GM12873 (cell line): Measurements from ENCODE around the gene ANO10.

Experiments
- TF ChIP-seq, protein P1 (sequence below): IDR thresholded peaks from 2 replicates; pipeline ENCODE4 v1.5.1; 2012; ENCODE audit warnings: low read depth, mild to moderate bottlenecking, moderate library complexity, low read length, control low read depth; ENCODE audit not compliant: insufficient read depth; ENCODE audit errors: missing control alignments

The ANO10 gene

DNA sequence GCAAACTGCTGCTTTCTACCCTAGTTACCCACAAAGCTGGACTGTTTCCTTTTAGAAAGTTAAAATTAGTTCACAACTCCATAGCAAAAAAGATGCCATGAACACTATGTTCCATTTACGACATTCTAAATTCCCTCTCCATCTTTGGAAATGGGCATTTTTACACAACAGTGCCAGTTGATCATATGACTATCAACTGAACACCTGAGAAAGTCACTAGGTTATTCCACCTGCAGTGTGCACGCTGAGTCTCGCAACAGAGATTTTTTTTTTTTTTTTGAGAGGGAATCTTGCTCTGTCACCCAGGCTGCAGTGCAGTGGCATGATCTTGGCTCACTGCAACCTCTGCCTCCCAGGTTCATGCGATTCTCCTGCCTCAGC is 215.2 kb downstream of the ANO10 start:
- TF ChIP-seq, protein P1, sequence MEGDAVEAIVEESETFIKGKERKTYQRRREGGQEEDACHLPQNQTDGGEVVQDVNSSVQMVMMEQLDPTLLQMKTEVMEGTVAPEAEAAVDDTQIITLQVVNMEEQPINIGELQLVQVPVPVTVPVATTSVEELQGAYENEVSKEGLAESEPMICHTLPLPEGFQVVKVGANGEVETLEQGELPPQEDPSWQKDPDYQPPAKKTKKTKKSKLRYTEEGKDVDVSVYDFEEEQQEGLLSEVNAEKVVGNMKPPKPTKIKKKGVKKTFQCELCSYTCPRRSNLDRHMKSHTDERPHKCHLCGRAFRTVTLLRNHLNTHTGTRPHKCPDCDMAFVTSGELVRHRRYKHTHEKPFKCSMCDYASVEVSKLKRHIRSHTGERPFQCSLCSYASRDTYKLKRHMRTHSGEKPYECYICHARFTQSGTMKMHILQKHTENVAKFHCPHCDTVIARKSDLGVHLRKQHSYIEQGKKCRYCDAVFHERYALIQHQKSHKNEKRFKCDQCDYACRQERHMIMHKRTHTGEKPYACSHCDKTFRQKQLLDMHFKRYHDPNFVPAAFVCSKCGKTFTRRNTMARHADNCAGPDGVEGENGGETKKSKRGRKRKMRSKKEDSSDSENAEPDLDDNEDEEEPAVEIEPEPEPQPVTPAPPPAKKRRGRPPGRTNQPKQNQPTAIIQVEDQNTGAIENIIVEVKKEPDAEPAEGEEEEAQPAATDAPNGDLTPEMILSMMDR = no peak

DNA sequence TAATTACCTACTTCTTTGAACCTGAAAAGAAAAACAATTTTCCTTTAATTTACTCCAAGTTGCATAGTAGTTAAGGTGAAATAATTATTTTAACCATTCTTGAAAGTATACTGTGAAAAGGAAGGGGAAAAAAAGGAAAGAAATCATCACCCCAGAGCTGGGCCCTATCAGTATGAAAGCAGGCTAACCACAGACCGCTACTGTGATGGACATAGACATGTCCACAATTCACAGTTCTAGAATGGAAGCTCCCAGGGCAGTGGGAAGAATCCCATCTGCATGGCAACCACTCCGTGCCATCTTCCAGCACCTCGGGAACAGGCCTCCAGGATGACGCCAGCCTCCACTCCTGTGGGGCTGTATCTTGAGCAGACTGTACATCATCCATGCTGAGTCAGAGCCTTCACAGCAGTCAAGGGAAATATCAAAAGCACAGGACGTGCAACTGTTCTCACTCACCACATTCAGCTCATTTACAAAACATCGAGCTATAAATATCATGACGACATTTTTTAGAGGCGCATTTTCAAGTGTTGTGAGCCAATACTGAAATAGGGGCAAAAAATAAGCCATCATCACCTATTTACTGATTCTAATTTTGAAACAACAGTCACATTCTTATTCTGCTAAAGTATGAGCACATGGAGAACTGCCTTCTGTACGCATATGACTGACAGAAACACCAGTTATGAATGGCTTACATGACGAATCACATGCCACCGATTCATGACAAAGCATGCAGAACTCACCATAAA is 215.7 kb downstream of the ANO10 start:
- TF ChIP-seq, protein P1 = no peak

DNA sequence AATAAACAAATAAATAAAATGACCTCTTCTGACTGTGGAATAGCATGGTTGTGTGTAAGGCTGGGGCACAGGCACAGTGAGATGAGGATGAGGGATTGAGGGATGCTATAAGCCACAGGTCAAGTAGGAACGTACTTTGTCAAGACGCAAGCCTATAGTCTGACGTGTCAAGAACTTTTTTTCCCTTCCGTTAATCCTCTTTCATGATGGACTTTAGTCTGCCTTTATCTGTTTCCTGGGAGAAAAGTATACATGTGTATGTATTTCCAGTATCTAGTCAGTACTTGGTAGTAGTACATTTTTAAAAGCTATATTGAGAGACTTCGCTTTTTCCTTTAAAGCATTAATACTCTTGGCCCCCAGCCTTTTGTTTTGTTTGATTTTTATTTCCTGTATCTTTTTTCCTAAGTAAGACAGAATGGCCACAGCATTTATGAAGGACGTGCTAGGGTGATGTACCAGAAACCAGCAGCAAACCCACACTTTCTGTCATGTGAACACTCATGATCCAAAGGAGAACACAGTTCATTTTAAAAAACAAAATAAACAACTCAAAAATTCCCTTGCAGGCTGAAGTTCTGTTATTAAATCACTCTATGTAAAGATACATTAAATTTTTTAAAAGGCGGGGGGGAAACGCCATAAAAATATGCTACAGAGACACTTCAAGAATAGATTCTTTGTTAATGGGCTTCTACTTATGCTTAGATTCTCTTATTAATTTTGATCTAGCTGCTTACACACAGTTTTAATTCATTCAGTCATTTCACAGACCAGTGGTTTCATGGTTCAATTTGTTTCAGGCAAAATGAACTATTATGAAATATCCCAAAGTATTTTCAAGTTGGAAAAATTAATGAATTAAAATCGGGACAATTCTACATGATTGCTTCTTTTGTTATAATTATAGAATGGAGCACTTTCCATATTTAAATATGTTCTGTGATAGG is 220.8 kb downstream of the ANO10 start:
- TF ChIP-seq, protein P1 = no peak

DNA sequence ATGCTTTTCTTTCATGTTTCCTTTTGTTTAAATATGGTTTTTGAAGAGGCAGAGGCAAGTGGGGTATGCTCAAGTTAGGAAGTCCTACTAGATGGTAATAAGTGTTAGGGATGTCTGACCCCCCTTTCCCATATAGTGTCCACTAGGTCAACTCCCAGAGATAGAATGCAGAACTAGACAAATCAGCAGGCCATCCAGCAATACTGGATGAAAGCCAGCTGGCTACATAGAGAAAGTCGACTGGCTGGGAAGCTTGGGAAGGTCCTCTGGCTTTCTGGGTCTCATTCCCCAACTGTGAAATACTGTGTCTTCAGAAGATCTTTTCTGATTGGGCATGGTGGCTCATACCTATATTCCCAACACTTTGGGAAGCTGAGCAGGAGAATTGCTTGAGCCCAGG is 221.6 kb downstream of the ANO10 start:
- TF ChIP-seq, protein P1 = no peak

DNA sequence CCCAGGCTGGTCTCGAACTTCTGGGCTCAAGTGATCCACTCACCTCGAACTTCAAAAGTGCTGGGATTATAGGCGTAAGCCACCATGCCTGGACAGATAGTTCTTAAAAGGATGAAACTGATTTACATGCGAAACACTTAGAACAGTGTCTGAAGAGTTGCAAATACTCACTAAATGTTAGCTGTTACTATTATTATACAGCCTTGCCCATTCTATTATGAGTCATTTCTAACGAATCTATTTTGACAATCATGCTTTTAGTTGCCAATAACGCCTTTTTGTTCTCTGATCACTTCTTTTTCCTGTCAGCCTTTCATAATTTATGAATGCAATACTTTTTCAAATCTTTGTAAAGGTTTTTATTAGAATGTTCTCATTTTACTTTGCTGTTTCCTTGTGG is 222.8 kb downstream of the ANO10 start:
- TF ChIP-seq, protein P1 = no peak

DNA sequence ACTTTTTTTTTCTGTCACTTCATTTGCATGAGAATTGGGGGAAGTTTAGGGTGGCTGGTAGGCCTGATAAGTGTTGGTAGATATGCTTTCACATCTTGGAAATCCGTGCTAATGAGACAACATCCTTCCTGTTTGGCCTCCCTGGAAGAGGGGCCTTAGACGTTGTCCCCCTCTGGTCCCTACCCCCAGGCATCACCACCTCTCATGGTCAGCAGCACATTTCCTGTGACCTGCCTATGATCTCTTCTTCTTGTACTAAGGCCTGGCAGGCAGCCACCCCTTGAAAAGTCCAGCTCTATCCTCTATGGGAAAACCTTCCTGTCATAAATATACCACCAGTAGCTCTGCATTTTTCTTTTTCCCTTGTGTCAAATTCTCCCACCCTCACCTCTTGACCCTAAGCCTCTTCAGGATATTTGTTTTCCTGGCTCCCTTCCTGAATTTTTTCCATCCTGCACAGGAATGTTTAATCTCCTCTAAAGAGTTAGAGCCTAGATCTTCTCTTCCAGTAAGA is 227.7 kb downstream of the ANO10 start:
- TF ChIP-seq, protein P1 = no peak

DNA sequence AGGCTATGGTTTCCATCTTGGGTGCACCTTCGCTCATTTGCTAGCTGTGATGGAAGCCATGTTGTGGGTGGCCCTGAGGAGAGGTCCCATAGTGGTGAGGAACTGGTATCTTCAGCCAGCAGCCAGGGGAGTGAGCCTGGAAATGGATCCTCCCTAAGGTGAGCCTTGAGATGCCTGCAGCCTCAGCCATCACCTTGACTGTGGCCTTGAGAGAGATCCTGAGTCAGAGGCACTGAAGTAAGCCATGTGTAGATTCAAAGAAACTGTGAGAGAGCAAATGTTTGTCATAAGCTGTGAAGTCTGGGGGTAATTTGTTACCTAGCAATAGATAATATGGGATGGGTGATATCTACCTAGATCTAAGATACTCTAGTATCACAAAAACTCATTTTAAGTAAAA is 230.2 kb downstream of the ANO10 start:
- TF ChIP-seq, protein P1 = no peak
